ENCODE data around the gene LFNG. TPM values are rescaled to one million over a fixed set of nuclear protein-coding genes. Genes with fewer than 3 reads are reported as not detected.

LFNG gene
- total RNA-seq, 4 donors from 2014 or later: 105 to 198 (median 150) TPM

- no peak overlapping the region for H3K4me3 ChIP-seq
- H3K36me3 ChIP-seq: peaks cover 73% of the 10 kb centered on the region
- no peak overlapping the region for H3K27ac ChIP-seq
- no peak for TF ChIP-seq POLR2AphosphoS5 (IDR thresholded peaks at IDR 0.05)
- TF ChIP-seq CTCF (IDR thresholded peaks at IDR 0.05): no peak
- TF ChIP-seq EP300 (IDR thresholded peaks at IDR 0.05): no peak
- TF ChIP-seq POLR2A (IDR thresholded peaks at IDR 0.05): no peak
- DNase-seq (ENCODE audit: low spot score in 2 of 2): peak; percentile 61 to 80
- H3K4me1 ChIP-seq: no peaks in the 10 kb centered on the region
- no peaks in the 10 kb centered on the region for H3K27me3 ChIP-seq
- H3K9me3 ChIP-seq: no peaks in the 10 kb centered on the region
- WGBS: 87% methylated on average over 18 of the region's 19 CpGs
Observed at GRCh38 chr7:2540641-2541051, 21.1 kb downstream of the LFNG start.

- H3K27ac ChIP-seq: no peak overlapping the region
- no peak overlapping the region for H3K4me3 ChIP-seq
- H3K36me3 ChIP-seq: peaks cover 81% of the 10 kb centered on the region
- peak in 1 of 2 donors; percentile 74 for DNase-seq (ENCODE audit: low spot score in 2 of 2)
- no peak for TF ChIP-seq POLR2A (IDR thresholded peaks at IDR 0.05)
- TF ChIP-seq POLR2AphosphoS5 (IDR thresholded peaks at IDR 0.05): no peak
- no peak for TF ChIP-seq CTCF (IDR thresholded peaks at IDR 0.05)
- TF ChIP-seq EP300 (IDR thresholded peaks at IDR 0.05): no peak
- 91% methylated on average over 11 of the region's 40 CpGs for WGBS
- H3K4me1 ChIP-seq: no peaks in the 10 kb centered on the region
- H3K27me3 ChIP-seq: no peaks in the 10 kb centered on the region
- H3K9me3 ChIP-seq: no peaks in the 10 kb centered on the region
Observed at GRCh38 chr7:2541291-2542010, 21.9 kb downstream of the LFNG start.

DNA sequence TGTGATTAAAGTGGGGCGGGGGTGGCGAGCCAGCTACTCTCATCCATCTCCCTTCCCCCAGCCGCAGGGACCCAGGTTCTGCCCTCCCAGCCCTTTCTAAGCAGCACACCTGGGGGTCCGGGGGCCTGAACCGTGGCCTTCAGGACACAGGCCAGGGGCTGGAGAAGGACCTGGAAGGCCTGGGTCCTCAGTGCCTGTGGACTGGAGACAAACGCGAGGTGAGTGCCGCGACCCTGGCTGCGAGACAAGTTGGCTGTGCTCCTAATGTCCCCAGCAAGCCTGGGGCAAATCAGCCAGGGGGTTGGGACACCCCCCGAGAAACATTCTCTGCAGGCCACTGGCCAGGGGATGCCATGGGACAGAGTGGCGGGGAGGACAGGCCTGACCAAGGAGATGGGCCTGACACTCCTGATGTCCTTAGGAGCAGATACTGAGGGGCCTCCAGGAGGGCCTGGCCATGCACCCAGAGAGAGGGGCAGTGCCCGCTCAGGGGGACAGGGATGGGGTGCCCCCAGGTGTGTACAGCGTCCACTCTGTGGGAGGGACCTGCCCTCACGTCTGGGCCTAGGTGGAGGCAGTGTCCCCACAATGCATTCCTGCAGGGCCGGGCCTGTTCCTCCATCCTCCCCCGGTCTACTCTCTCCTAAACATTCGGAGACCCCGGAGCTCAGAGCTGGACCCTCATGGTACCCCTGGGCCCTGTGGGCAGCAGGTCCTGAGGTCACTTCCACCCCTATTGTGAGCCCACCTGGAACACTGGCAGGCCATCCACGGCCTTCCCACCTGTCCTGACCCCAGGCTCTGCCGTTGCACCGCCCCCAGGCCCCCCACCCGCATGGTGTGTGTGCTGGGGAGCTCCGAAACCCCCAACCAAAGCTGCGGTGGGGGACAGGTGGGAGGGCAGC, 22.7 kb downstream of the LFNG start:
- no peak for TF ChIP-seq EP300 (IDR thresholded peaks at IDR 0.05)
- no peak for TF ChIP-seq CTCF (IDR thresholded peaks at IDR 0.05)
- TF ChIP-seq POLR2A (IDR thresholded peaks at IDR 0.05): no peak
- no peak for TF ChIP-seq POLR2AphosphoS5 (IDR thresholded peaks at IDR 0.05)
- Histone ChIP-seq H3K9me3 (no peaks in the 10 kb centered on the region), H3K36me3 (peaks cover 88% of the 10 kb centered on the region), H3K27me3 (no peaks in the 10 kb centered on the region), H3K4me1 (no peaks in the 10 kb centered on the region), H3K4me3 (no peak overlapping the region), H3K27ac (no peak overlapping the region)
- WGBS: 87% methylated on average over 12 of the region's 25 CpGs
- peak in 1 of 2 donors; percentile 60 for DNase-seq (ENCODE audit: low spot score in 2 of 2)

GRCh38 chr7:2542916-2543871, 23.6 kb downstream of the LFNG start:
- WGBS: 87% methylated on average over 16 of the region's 53 CpGs
- DNase-seq (ENCODE audit: low spot score in 2 of 2): peak; percentile 68 to 77
- H3K27ac ChIP-seq: no peak overlapping the region

More at GRCh38 chr7:2542916-2543871, 23.6 kb downstream of the LFNG start:
- Histone ChIP-seq H3K4me3 (no peak overlapping the region), H3K36me3 (peaks cover 92% of the 10 kb centered on the region), H3K9me3 (no peaks in the 10 kb centered on the region), H3K27me3 (no peaks in the 10 kb centered on the region), H3K4me1 (no peaks in the 10 kb centered on the region)
- TF ChIP-seq POLR2A (IDR thresholded peaks at IDR 0.05) (no peak), POLR2AphosphoS5 (IDR thresholded peaks at IDR 0.05) (no peak), EP300 (IDR thresholded peaks at IDR 0.05) (no peak), CTCF (IDR thresholded peaks at IDR 0.05) (no peak)
